GM12878 (cell line): Measurements from ENCODE around the gene RAD52. TPM values are rescaled to one million over a fixed set of nuclear protein-coding genes. Genes with fewer than 3 reads are reported as not detected.

Experiments used
- ATAC-seq: fragments of 200-7000 bp; cut with Tn5 transposase; 3 replicates; pipeline ENCODE4 v1.9.1; 2020; ENCODE audit warnings: mild to moderate bottlenecking, moderate library complexity
- BruUV-seq: library from RNA; stranded (reverse); fragments of 400-500 nt; replicated peaks from 2 replicates; lab custom pipeline; 2021; lab: Mats Ljungman, UMichigan
- CTCF ChIA-PET: fragments of 300-600 bp; sonication (Branson Sonifier 250); formaldehyde crosslinking; extraction: SDS; loops from one replicate; lab custom pipeline; 2021; ENCODE audit warnings: inconsistent platforms; lab: Yijun Ruan, JAX
- POLR2A ChIA-PET: fragments of 350-600 bp; formaldehyde crosslinking; extraction: SDS; loops from one replicate; lab custom pipeline; 2021; ENCODE audit warnings: inconsistent platforms; lab: Charles Lee
- RAD21 ChIA-PET: fragments of 300-600 bp; sonication (Branson Sonifier 250); formaldehyde crosslinking; loops from one replicate; lab custom pipeline; 2023; ENCODE audit warnings: antibody characterized with exemption; ENCODE audit not compliant: unreplicated experiment; lab: Charles Lee
- SMC1A ChIA-PET: fragments of 300-600 bp; sonication (Branson Sonifier 250); formaldehyde crosslinking; loops from one replicate; lab custom pipeline; 2023; ENCODE audit not compliant: unreplicated experiment, uncharacterized antibody; lab: Charles Lee
- DNase-seq: peaks from one replicate; pipeline ENCODE4 v3.0.0-alpha.2; 2011; ENCODE audit warnings: low read depth, low spot score
- FAIRE-seq: peaks from 3 replicates; lab custom pipeline; 2011; peaks lifted over from hg19 to GRCh38; lab: Jason Lieb, UNC
- H2AFZ ChIP-seq: 2 replicates; pipeline ENCODE4 v1.6.0; 2011; ENCODE audit warnings: low read depth, low read length, control low read depth; ENCODE audit not compliant: control insufficient read depth
- H3K27ac ChIP-seq: 2 replicates; pipeline ENCODE4 v1.5.1; 2011; ENCODE audit warnings: control low read depth; ENCODE audit not compliant: control insufficient read depth, insufficient read depth
- H3K27me3 ChIP-seq, 2 experiments: replicated peaks in 1 of 2; 2 replicates each; pipeline versions ENCODE4 v1.6.0 to v1.6.1; 2011; ENCODE audit warnings: low read length in 1 of 2; ENCODE audit not compliant: control insufficient read depth in 2 of 2, insufficient read depth in 2 of 2
- H3K36me3 ChIP-seq, 2 experiments: 2 replicates each; pipeline ENCODE4 v1.5.1; 2011; ENCODE audit warnings: low read length in 1 of 2; ENCODE audit not compliant: control insufficient read depth in 2 of 2, insufficient read depth in 2 of 2
- H3K4me1 ChIP-seq: 2 replicates; pipeline ENCODE4 v1.6.1; 2011; ENCODE audit warnings: mild to moderate bottlenecking, low read length, moderate library complexity, mixed read lengths; ENCODE audit not compliant: control insufficient read depth, insufficient read depth
- H3K4me2 ChIP-seq: 2 replicates; pipeline ENCODE4 v1.6.0; 2011; ENCODE audit warnings: control low read depth; ENCODE audit not compliant: control insufficient read depth, insufficient read depth
- H3K4me3 ChIP-seq: fragments of 200-600 bp; sonication (generic); 2 replicates; pipeline ENCODE4 v1.5.1; 2016
- H3K79me2 ChIP-seq: 2 replicates; pipeline ENCODE4 v1.6.0; 2011; ENCODE audit warnings: low read length; ENCODE audit not compliant: control insufficient read depth, insufficient read depth
- H3K9ac ChIP-seq: 2 replicates; pipeline ENCODE4 v1.8.0; 2011; ENCODE audit warnings: low read length, control low read depth, mixed read lengths; ENCODE audit not compliant: control insufficient read depth, insufficient read depth
- H3K9me3 ChIP-seq: replicated peaks from 3 replicates; pipeline ENCODE4 v1.5.1; 2011; ENCODE audit warnings: mild to moderate bottlenecking, low read length; ENCODE audit not compliant: control insufficient read depth, insufficient read depth
- H4K20me1 ChIP-seq: 2 replicates; pipeline ENCODE4 v1.6.0; 2011; ENCODE audit not compliant: control insufficient read depth, insufficient read depth
- BACH1 ChIP-seq: fragments of 450-650 bp; IDR thresholded peaks from 2 replicates; pipeline ENCODE4 v1.6.1; 2017; ENCODE audit warnings: mild to moderate bottlenecking, borderline replicate concordance
- CBX3 ChIP-seq: fragments of 200-600 bp; sonication (generic); IDR thresholded peaks from 2 replicates; pipeline ENCODE4 v1.6.1; 2016; ENCODE audit warnings: low read depth, borderline replicate concordance
- CREB1 ChIP-seq: IDR thresholded peaks from 2 replicates; pipeline ENCODE4 v1.6.1; 2012; ENCODE audit warnings: low read depth, mild to moderate bottlenecking, inconsistent platforms
- CREM ChIP-seq: IDR thresholded peaks from 2 replicates; pipeline ENCODE4 v1.6.1; 2014; ENCODE audit warnings: antibody characterized with exemption, low read depth
- ETV6 ChIP-seq, 2 experiments: fragments of 450-650 bp in 1 of 2; IDR thresholded peaks in 1 of 2; conservative IDR thresholded peaks in 1 of 2; 2 replicates each; pipeline ENCODE4 v1.6.1; 2014; ENCODE audit warnings: antibody characterized with exemption in 1 of 2, borderline replicate concordance in 1 of 2, low read depth in 1 of 2, mild to moderate bottlenecking in 1 of 2, moderate library complexity in 1 of 2
- FOXK2 ChIP-seq: fragments of 450-650 bp; IDR thresholded peaks from 2 replicates; pipeline ENCODE4 v1.6.1; 2017; ENCODE audit warnings: mild to moderate bottlenecking, moderate library complexity
- JUNB ChIP-seq: IDR thresholded peaks from 2 replicates; pipeline ENCODE4 v1.6.1; 2016; ENCODE audit warnings: antibody characterized with exemption, mild to moderate bottlenecking
- MYC ChIP-seq: IDR thresholded peaks from 2 replicates; pipeline ENCODE4 v1.6.1; 2011; ENCODE audit warnings: mild to moderate bottlenecking, low read length, moderate library complexity, inconsistent platforms; ENCODE audit not compliant: insufficient read depth, insufficient replicate concordance, insufficient read length, severe bottlenecking
- NBN ChIP-seq: fragments of 450-650 bp; IDR thresholded peaks from 2 replicates; pipeline ENCODE4 v1.6.1; 2016
- NKRF ChIP-seq: fragments of 450-650 bp; conservative IDR thresholded peaks from 2 replicates; pipeline ENCODE4 v1.6.1; 2017; ENCODE audit warnings: mild to moderate bottlenecking, moderate library complexity
- PAX8 ChIP-seq: fragments of 450-650 bp; IDR thresholded peaks from 2 replicates; pipeline ENCODE4 v1.6.1; 2017; ENCODE audit warnings: mild to moderate bottlenecking, moderate library complexity
- POLR2A ChIP-seq: IDR thresholded peaks from 2 replicates; pipeline ENCODE4 v1.6.1; 2011; ENCODE audit warnings: low read depth, mild to moderate bottlenecking, low read length
- POLR2AphosphoS5 ChIP-seq: IDR thresholded peaks from 2 replicates; pipeline ENCODE4 v1.6.1; 2011; ENCODE audit warnings: mild to moderate bottlenecking, low read length, inconsistent platforms
- RB1 ChIP-seq: fragments of 450-650 bp; formaldehyde crosslinking; IDR thresholded peaks from 2 replicates; pipeline ENCODE4 v1.6.1; 2017; ENCODE audit warnings: mild to moderate bottlenecking, borderline replicate concordance
- RUNX3 ChIP-seq: IDR thresholded peaks from 2 replicates; pipeline ENCODE4 v1.6.1; 2012; ENCODE audit warnings: low read length, inconsistent platforms
- SIX5 ChIP-seq: IDR thresholded peaks from 2 replicates; pipeline ENCODE4 v1.6.1; 2011; ENCODE audit warnings: mild to moderate bottlenecking, low read depth, low read length, moderate library complexity; ENCODE audit not compliant: severe bottlenecking
- STAT3 ChIP-seq: IDR thresholded peaks from 2 replicates; pipeline ENCODE4 v1.6.1; 2011; ENCODE audit warnings: low read depth, low read length, improper control_type of control experiment
- YY1 ChIP-seq: IDR thresholded peaks from 2 replicates; pipeline ENCODE4 v1.6.1; 2011; ENCODE audit warnings: low read depth, mild to moderate bottlenecking, low read length
- WGBS: methylation state at CpG from one replicate; pipeline ENCODE4 v1.1.6; 2016; ENCODE audit warnings: low lambda C conversion rate; ENCODE audit not compliant: insufficient replicate concordance, insufficient coverage; ENCODE audit errors: missing lambda C conversion rate; 5-methylcytosine and 5-hydroxymethylcytosine counted together
- in situ Hi-C: fragments of 300-500 bp; cut with MboI; formaldehyde crosslinking; loops from 9 replicates; pipeline ENCODE4 v1.14.3; 2018; ENCODE audit warnings: mixed read lengths
- intact Hi-C: fragments of 100-400 bp; cut with micrococcal nuclease; formaldehyde crosslinking; loops from one replicate; pipeline ENCODE4 v1.14.2; 2022; ENCODE audit not compliant: unreplicated experiment
- polyA plus RNA-seq, 11 experiments: library from polyadenylated mRNA; depleted of rRNA in 4 of 11; unstranded in 6 of 11; stranded (reverse) in 5 of 11; fragments of >200 nt; fragmentation: Nextera tagmentation in 4 of 11; fragmentation: Illumina TruSeq in 1 of 11; extraction: Ambion mirVana in 4 of 11; extraction: Trizol in 1 of 11; gene quantifications; 1 replicate in 1 of 11; 2 replicates in 10 of 11; pipeline versions ENCODE4 v1.2.1 to v1.2.3, GENCODE V29; 2011 to 2016; ENCODE audit warnings: inconsistent platforms in 2 of 11, missing spikeins in 2 of 11, low read depth in 1 of 11
- total RNA-seq, 4 experiments: library from RNA; depleted of rRNA in 3 of 4; stranded (reverse); fragments of >200 nt in 3 of 4; fragmentation: Illumina TruSeq in 1 of 4; extraction: Trizol in 1 of 4; gene quantifications; 2 replicates each; pipeline versions ENCODE4 v1.2.1 to v1.2.3, GENCODE V29; 2013 to 2021
- TF ChIP-seq, protein P1 (sequence below): fragments of 450-650 bp; IDR thresholded peaks from 2 replicates; pipeline ENCODE4 v1.6.1; 2017; ENCODE audit warnings: antibody characterized with exemption, mild to moderate bottlenecking, moderate library complexity

RAD52 gene
- total and polyA plus RNA-seq, 10 of the 15 experiments (the other 5 are each of a cell fraction or from before 2014, with no cell fraction given): 2.0 to 15.7 (median 8.9) TPM

GRCh38 chr12:879641-880040 lies 69.9 kb downstream of the RAD52 start:
- no peaks in the 10 kb centered on the region; the same call in 1 of the 2 replicates for H3K4me1 ChIP-seq
- in situ Hi-C loops (no loop called here), intact Hi-C loops (loop anchor here (10.0 kb wide), 1 partner anchor 315 kb away; no protein-coding TSS in a partner anchor)
- ChIA-PET CTCF (interaction anchor here (0.9 kb wide), 1 partner anchor 306 kb away, joined by 3 read pairs; no protein-coding TSS in a partner anchor), RAD21 (no interaction called here), SMC1A (interaction anchor here (0.6 to 1.8 kb wide), 4 partner anchors 9 to 304 kb away, joined by 3 to 6 read pairs (median 3); no protein-coding TSS in a partner anchor), POLR2A (no interaction called here)
- no peaks in the 10 kb centered on the region for H3K79me2 ChIP-seq
- H4K20me1 ChIP-seq: no peaks in the 10 kb centered on the region
- no peak for FAIRE-seq
- BruUV-seq: no TSS peak
- H2AFZ ChIP-seq: no peak overlapping the region
- ATAC-seq: no peak
- H3K27me3 ChIP-seq: no peaks in the 10 kb centered on the region
- no peak for DNase-seq
- H3K9ac ChIP-seq: no peak overlapping the region
- H3K27ac ChIP-seq: no peak overlapping the region
- TF ChIP-seq CBX3 (no peak), NBN (no peak), POLR2A (no peak), CREM (no peak), MYC (no peak), NKRF (no peak), CREB1 (no peak), STAT3 (no peak), YY1 (no peak), SIX5 (no peak), FOXK2 (no peak), RUNX3 (no peak), JUNB (no peak), BACH1 (no peak), ETV6 (conservative IDR thresholded peaks at IDR 0.05 in 1 of 2, IDR thresholded peaks at IDR 0.05 in 1 of 2; ENCODE audit: borderline replicate concordance in 1 of 2, low read depth in 1 of 2) (no peak), POLR2AphosphoS5 (no peak), PAX8 (no peak), RB1 (no peak)
- TF ChIP-seq, protein P1, sequence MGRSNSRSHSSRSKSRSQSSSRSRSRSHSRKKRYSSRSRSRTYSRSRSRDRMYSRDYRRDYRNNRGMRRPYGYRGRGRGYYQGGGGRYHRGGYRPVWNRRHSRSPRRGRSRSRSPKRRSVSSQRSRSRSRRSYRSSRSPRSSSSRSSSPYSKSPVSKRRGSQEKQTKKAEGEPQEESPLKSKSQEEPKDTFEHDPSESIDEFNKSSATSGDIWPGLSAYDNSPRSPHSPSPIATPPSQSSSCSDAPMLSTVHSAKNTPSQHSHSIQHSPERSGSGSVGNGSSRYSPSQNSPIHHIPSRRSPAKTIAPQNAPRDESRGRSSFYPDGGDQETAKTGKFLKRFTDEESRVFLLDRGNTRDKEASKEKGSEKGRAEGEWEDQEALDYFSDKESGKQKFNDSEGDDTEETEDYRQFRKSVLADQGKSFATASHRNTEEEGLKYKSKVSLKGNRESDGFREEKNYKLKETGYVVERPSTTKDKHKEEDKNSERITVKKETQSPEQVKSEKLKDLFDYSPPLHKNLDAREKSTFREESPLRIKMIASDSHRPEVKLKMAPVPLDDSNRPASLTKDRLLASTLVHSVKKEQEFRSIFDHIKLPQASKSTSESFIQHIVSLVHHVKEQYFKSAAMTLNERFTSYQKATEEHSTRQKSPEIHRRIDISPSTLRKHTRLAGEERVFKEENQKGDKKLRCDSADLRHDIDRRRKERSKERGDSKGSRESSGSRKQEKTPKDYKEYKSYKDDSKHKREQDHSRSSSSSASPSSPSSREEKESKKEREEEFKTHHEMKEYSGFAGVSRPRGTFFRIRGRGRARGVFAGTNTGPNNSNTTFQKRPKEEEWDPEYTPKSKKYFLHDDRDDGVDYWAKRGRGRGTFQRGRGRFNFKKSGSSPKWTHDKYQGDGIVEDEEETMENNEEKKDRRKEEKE: no peak
- no peak overlapping the region for H3K4me2 ChIP-seq
- no peaks in the 10 kb centered on the region; the same call in 2 of the 3 replicates for H3K9me3 ChIP-seq
- H3K4me3 ChIP-seq: no peak overlapping the region
- peaks cover 13 to 43% of the 10 kb centered on the region in 2 experiments for H3K36me3 ChIP-seq
- WGBS: 90% methylated on average over 5 of the region's 5 CpGs
